ENCODE results near the gene SPACA4. TPM values are rescaled to one million over a fixed set of nuclear protein-coding genes. Genes with fewer than 3 reads are reported as not detected.

The SPACA4 gene
- total RNA-seq, 1 experiment from 2014 or later: not detected

GRCh38 chr19:48556825-48557224, 49.7 kb upstream of the SPACA4 start:
- H3K27ac ChIP-seq (ENCODE audit: insufficient read length, low read depth, low read length): no peak overlapping the region

More at GRCh38 chr19:48556825-48557224, 49.7 kb upstream of the SPACA4 start:
- H4K91ac ChIP-seq (ENCODE audit: insufficient read length, low read depth, low read length): no peak overlapping the region
- Mint-ChIP-seq H3K27me3 (ENCODE audit: low read depth) (peaks cover 1% of the 10 kb centered on the region), H3K27ac (no peak overlapping the region), H3K4me1 (peaks cover 16 to 29% of the 10 kb centered on the region in 2 experiments), H3K4me3 (no peak overlapping the region), H3K36me3 (ENCODE audit: insufficient read depth in 1 of 3, low read depth in 3 of 3) (no peaks in the 10 kb centered on the region), H3K9me3 (peaks cover 0 to 6% of the 10 kb centered on the region in 2 experiments; a peak in 2 of 5 replicates)
- H3T11ph ChIP-seq (ENCODE audit: low read length): no peak overlapping the region
- H2BK15ac ChIP-seq (ENCODE audit: low read depth, low read length): no peak overlapping the region
- no peak overlapping the region for H4K8ac ChIP-seq (replicated peaks; ENCODE audit: insufficient read length, low read depth, low read length)
- DNase-seq: no peak
- H3K14ac ChIP-seq (ENCODE audit: insufficient read depth, low read length): no peak overlapping the region
- H3K79me1 ChIP-seq (ENCODE audit: insufficient read depth, low read depth, low read length, poor library complexity, severe bottlenecking): no peaks in the 10 kb centered on the region
- TF ChIP-seq CTCF (conservative IDR thresholded peaks at IDR 0.05): no peak
- no peaks in the 10 kb centered on the region for H3K27me3 ChIP-seq (ENCODE audit: insufficient read depth, low read length)
- H3K18ac ChIP-seq (ENCODE audit: insufficient read length, low read depth, low read length): no peak overlapping the region
- peaks cover 2% of the 10 kb centered on the region; the same call in 1 of the 2 replicates for H3K4me1 ChIP-seq (ENCODE audit: insufficient read depth, low read length)
- no peak overlapping the region for H3K4ac ChIP-seq (ENCODE audit: low read depth, low read length)
- WGBS (ENCODE audit: extremely low coverage, insufficient read length, low lambda C conversion rate): no CpG with 5 or more reads among the region's 5 CpGs
- H2BK20ac ChIP-seq (ENCODE audit: low read depth, low read length, poor library complexity, severe bottlenecking): no peak overlapping the region
- H3K9me3 ChIP-seq (ENCODE audit: control insufficient read depth, low read depth, low read length): no peaks in the 10 kb centered on the region
- no peak overlapping the region for H3K23ac ChIP-seq (ENCODE audit: insufficient read length, low read depth, low read length)
- H3K56ac ChIP-seq (ENCODE audit: insufficient read length, low read depth, low read length): no peak overlapping the region
- no peak overlapping the region for H2AK5ac ChIP-seq (ENCODE audit: insufficient read length, low read length)
- H2BK12ac ChIP-seq (ENCODE audit: insufficient read length, low read depth, low read length): no peak overlapping the region
- H2BK5ac ChIP-seq (ENCODE audit: insufficient read length, low read length): no peak overlapping the region
- no peaks in the 10 kb centered on the region for H3K79me2 ChIP-seq (ENCODE audit: insufficient read depth, low read length)
- H4K20me1 ChIP-seq (ENCODE audit: control insufficient read depth, insufficient read depth, insufficient read length): no peaks in the 10 kb centered on the region
- H3K9ac ChIP-seq (ENCODE audit: extremely low read depth, insufficient read length, low read length): no peak overlapping the region
- H3K4me2 ChIP-seq (ENCODE audit: insufficient read depth, insufficient read length, low read length): no peak overlapping the region
- no peaks in the 10 kb centered on the region for H3K23me2 ChIP-seq (ENCODE audit: insufficient read length, low read depth, low read length, poor library complexity, severe bottlenecking)
- no peak overlapping the region for H4K5ac ChIP-seq (ENCODE audit: insufficient read length, low read depth, low read length)
- no peak overlapping the region for H2BK120ac ChIP-seq (ENCODE audit: low read depth, low read length, poor library complexity, severe bottlenecking)
- no peak overlapping the region for H2AFZ ChIP-seq (ENCODE audit: low read length)
